ENCODE results near the gene ALDH3B2. TPM values are rescaled to one million over a fixed set of nuclear protein-coding genes. Genes with fewer than 3 reads are reported as not detected.
A peak's percentile ranks its signal among the peaks of the same experiment; 100 is the strongest.
"Not testable (repeated sequence)": the region's sequence is repeated elsewhere in the genome, so short reads cannot be mapped to it uniquely, and the experiment has no call there.

The ALDH3B2 gene
- total RNA-seq, 6 experiments from 2014 or later = not detected

- Histone ChIP-seq H3K9me3 (no peaks in the 10 kb centered on the region), H3K27ac (no peak overlapping the region), H3K4me1 (no peaks in the 10 kb centered on the region), H3K36me3 (no peaks in the 10 kb centered on the region), H3K27me3 (no peaks in the 10 kb centered on the region), H3K4me3 (no peak overlapping the region)
- ATAC-seq = no peak
- intact Hi-C loops (cut with DNase I) = no loop called here
- no peak for TF ChIP-seq POLR2A (IDR thresholded peaks at IDR 0.05)
- TF ChIP-seq, protein P1, sequence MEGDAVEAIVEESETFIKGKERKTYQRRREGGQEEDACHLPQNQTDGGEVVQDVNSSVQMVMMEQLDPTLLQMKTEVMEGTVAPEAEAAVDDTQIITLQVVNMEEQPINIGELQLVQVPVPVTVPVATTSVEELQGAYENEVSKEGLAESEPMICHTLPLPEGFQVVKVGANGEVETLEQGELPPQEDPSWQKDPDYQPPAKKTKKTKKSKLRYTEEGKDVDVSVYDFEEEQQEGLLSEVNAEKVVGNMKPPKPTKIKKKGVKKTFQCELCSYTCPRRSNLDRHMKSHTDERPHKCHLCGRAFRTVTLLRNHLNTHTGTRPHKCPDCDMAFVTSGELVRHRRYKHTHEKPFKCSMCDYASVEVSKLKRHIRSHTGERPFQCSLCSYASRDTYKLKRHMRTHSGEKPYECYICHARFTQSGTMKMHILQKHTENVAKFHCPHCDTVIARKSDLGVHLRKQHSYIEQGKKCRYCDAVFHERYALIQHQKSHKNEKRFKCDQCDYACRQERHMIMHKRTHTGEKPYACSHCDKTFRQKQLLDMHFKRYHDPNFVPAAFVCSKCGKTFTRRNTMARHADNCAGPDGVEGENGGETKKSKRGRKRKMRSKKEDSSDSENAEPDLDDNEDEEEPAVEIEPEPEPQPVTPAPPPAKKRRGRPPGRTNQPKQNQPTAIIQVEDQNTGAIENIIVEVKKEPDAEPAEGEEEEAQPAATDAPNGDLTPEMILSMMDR (IDR thresholded peaks at IDR 0.05) = no peak
- DNase-seq = no peak
- 81% methylated on average over 2 of the region's 2 CpGs for WGBS (ENCODE audit: insufficient coverage, low coverage, low lambda C conversion rate, missing lambda C conversion rate)
These were observed 13.6 kb upstream of the ALDH3B2 start for GRCh38 chr11:67687986-67688385.

GRCh38 chr11:67685641-67686332 lies 11.4 kb upstream of the ALDH3B2 start:
- 36% methylated on average over 6 of the region's 8 CpGs for WGBS (ENCODE audit: insufficient coverage, low coverage, low lambda C conversion rate, missing lambda C conversion rate)
- H3K9me3 ChIP-seq; intact Hi-C loops (cut with DNase I); ATAC-seq; H3K27me3 ChIP-seq; H3K4me1 ChIP-seq; H3K4me3 ChIP-seq; DNase-seq; H3K36me3 ChIP-seq; H3K27ac ChIP-seq: not testable (repeated sequence)

DNA sequence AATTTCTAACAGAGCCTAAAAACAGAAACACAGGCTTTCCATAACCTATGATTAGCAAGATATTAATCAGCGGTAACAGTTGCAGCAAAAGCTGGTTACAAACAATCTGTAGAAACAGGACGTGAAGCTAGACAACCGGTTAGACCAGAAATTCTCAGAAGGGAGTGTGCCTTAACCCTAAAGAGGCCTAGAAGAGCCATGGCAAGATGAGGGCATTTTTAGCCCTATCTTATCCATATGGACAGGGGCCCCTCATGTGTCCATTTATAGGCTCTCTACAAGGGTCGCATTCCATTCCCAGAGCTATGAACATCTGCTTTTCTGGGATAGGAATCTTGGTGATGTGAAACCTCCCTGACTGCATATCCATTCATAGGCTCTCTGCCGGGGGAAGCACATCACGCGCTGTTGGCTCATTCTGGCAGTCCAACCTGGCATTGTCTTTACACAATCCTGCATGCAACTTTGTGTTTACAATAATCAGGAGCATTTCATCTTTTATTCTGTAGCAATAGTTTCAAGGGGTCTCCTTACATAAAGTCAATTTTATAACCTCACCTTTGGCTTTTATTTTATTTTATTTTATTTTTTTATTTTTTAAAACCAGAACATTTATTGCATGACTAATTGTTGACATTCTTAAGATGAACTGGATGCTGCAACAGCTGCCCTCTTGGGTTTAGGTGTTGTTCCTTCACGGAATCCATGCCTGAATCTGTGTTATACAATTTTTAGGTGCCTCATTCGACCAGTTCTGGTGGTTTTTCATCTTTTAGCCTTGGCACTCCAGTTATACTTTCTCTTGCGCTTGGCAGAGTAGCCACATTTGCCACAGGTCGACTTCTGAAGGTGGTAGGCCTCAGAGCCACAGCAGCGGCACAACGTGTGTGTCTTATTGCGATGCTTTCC lies 8.0 kb upstream of the ALDH3B2 start:
- H3K36me3 ChIP-seq; H3K27ac ChIP-seq; H3K27me3 ChIP-seq; H3K9me3 ChIP-seq; DNase-seq; H3K4me1 ChIP-seq; intact Hi-C loops (cut with DNase I); ATAC-seq; H3K4me3 ChIP-seq: not testable (repeated sequence)
- 66% methylated on average over 10 of the region's 14 CpGs for WGBS (ENCODE audit: insufficient coverage, low coverage, low lambda C conversion rate, missing lambda C conversion rate)

DNA sequence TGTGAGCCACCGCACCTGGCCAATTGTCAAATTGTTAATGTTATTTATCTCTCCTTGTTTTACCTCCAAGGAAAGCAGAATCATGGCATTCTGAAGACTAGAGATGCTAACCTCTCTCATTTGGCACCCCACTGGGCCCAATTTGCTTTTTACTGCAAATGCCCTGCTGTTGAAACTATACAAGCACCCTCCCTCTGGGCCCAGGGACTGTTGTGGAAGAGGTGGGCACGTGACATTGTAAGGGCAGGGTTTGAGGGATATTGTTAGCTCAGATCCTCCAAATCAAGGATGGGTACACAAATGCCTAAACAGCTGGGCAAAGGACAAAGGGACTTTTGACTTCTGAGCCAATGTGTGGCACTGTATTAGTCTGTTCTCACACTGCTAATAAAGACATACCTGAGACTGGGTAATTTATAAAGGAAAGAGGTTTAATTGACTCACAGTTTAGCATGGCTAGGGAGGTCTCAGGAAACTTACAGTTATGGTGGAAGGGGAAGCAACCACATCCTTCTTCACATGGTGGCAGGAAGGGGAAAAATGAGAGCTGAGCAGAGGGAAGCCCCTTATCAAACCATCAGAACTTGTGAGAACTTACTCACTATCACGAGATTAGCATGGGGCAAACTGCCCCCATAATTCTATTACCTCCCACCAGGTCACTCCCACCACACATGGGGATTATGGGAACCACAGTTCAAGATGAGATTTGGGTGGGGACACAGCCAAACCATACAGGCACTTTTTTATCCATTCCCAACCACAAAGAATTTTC lies 6.5 kb upstream of the ALDH3B2 start:
- Histone ChIP-seq H3K36me3 (no peaks in the 10 kb centered on the region), H3K27ac (no peak overlapping the region), H3K9me3 (no peaks in the 10 kb centered on the region), H3K4me1 (no peaks in the 10 kb centered on the region), H3K27me3 (no peaks in the 10 kb centered on the region), H3K4me3 (no peak overlapping the region)
- peak in 1 of 4 donors; percentile 23 for ATAC-seq
- no peak for TF ChIP-seq POLR2A (IDR thresholded peaks at IDR 0.05)
- TF ChIP-seq, protein P1 (IDR thresholded peaks at IDR 0.05) = no peak
- intact Hi-C loops (cut with DNase I) = no loop called here
- DNase-seq = no peak
- WGBS (ENCODE audit: insufficient coverage, low coverage, low lambda C conversion rate, missing lambda C conversion rate) = 47% methylated on average over 3 of the region's 3 CpGs

- ATAC-seq (no peak), DNase-seq (no peak)
- TF ChIP-seq, protein P1 (IDR thresholded peaks at IDR 0.05) = no peak
- no peak for TF ChIP-seq POLR2A (IDR thresholded peaks at IDR 0.05)
- H3K27ac ChIP-seq = no peak overlapping the region
- no peaks in the 10 kb centered on the region for H3K27me3 ChIP-seq
- H3K4me1 ChIP-seq = no peaks in the 10 kb centered on the region
- H3K36me3 ChIP-seq = no peaks in the 10 kb centered on the region
- no peaks in the 10 kb centered on the region for H3K9me3 ChIP-seq
- 75% methylated on average over 11 of the region's 12 CpGs for WGBS (ENCODE audit: insufficient coverage, low coverage, low lambda C conversion rate, missing lambda C conversion rate)
- intact Hi-C loops (cut with DNase I) = no loop called here
- H3K4me3 ChIP-seq = no peak overlapping the region
These were observed 780 bp upstream of the ALDH3B2 start for GRCh38 chr11:67675058-67675747.
